GM19238 (cell line): ENCODE measurements around the gene PSENEN.
"Not testable (repeated sequence)": the region's sequence is repeated elsewhere in the genome, so short reads cannot be mapped to it uniquely, and the experiment has no call there.

Experiments
- DNase-seq: peaks from one replicate; pipeline ENCODE4 v3.0.0; 2011; ENCODE audit warnings: low spot score; ENCODE audit not compliant: insufficient read length

PSENEN gene

GRCh38 chr19:35788205-35788960, 42.9 kb downstream of the PSENEN start:
- DNase-seq = no peak

GRCh38 chr19:35789195-35789977, 43.9 kb downstream of the PSENEN start:
- DNase-seq = no peak

- no peak for DNase-seq
Observed at GRCh38 chr19:35789978-35790944, 44.8 kb downstream of the PSENEN start.

- no peak for DNase-seq
Observed at GRCh38 chr19:35790981-35791813, 45.7 kb downstream of the PSENEN start.

GRCh38 chr19:35791814-35792279, 46.4 kb downstream of the PSENEN start:
- no peak for DNase-seq

GRCh38 chr19:35792312-35792711, 46.9 kb downstream of the PSENEN start:
- no peak for DNase-seq

- no peak for DNase-seq
Observed at GRCh38 chr19:35792888-35793287, 47.4 kb downstream of the PSENEN start.

GRCh38 chr19:35793381-35794165, 48.1 kb downstream of the PSENEN start:
- DNase-seq = no peak

- not testable (repeated sequence) for DNase-seq
Observed at GRCh38 chr19:35795564-35795963, 50.1 kb downstream of the PSENEN start.
